ENCODE results near the gene SIRT4. TPM values are rescaled to one million over a fixed set of nuclear protein-coding genes. Genes with fewer than 3 reads are reported as not detected.

SIRT4 gene
- total and polyA plus RNA-seq, 10 of the 15 experiments (the other 5 are each of a cell fraction or from before 2014, with no cell fraction given) = 0.19 to 0.98 (median 0.44) TPM

GRCh38 chr12:120301962-120302815 lies at the start of gene SIRT4 (continued):
- TF ChIP-seq ZNF384 (IDR thresholded peaks at IDR 0.05; ENCODE audit: borderline replicate concordance, low read depth, low read length) (0 out of 2 replicates have a peak, but pooled peaks have one; percentile 4), NFYA (IDR thresholded peaks at IDR 0.05; ENCODE audit: borderline replicate concordance, low read depth, low read length) (no peak), KLF5 (IDR thresholded peaks at IDR 0.05; ENCODE audit: partially characterized antibody) (peak; percentile 97), ZBED1 (IDR thresholded peaks at IDR 0.05; ENCODE audit: borderline replicate concordance) (no peak), ZNF592 (IDR thresholded peaks at IDR 0.05) (no peak), USF2 (IDR thresholded peaks at IDR 0.05; ENCODE audit: borderline replicate concordance, low read depth, low read length) (no peak), MLLT1 (IDR thresholded peaks at IDR 0.05) (peak; percentile 89), MTA3 (IDR thresholded peaks at IDR 0.05; ENCODE audit: borderline replicate concordance, low read length) (no peak), YY1 (IDR thresholded peaks at IDR 0.05; ENCODE audit: low read depth, low read length) (peak; percentile 59), IRF3 (IDR thresholded peaks at IDR 0.05) (no peak), BCL11A (IDR thresholded peaks at IDR 0.05; ENCODE audit: low read depth, low read length) (no peak), RB1 (IDR thresholded peaks at IDR 0.05; ENCODE audit: borderline replicate concordance) (peak; percentile 70; the same call in 1 of the 2 replicates), HDGF (IDR thresholded peaks at IDR 0.05) (peak; percentile 44; the same call in 1 of the 2 replicates), MTA2 (IDR thresholded peaks at IDR 0.05; ENCODE audit: low read depth) (peak; percentile 50; the same call in 1 of the 2 replicates), BMI1 (IDR thresholded peaks at IDR 0.05; ENCODE audit: borderline replicate concordance) (no peak)
- TF ChIP-seq, protein P1, sequence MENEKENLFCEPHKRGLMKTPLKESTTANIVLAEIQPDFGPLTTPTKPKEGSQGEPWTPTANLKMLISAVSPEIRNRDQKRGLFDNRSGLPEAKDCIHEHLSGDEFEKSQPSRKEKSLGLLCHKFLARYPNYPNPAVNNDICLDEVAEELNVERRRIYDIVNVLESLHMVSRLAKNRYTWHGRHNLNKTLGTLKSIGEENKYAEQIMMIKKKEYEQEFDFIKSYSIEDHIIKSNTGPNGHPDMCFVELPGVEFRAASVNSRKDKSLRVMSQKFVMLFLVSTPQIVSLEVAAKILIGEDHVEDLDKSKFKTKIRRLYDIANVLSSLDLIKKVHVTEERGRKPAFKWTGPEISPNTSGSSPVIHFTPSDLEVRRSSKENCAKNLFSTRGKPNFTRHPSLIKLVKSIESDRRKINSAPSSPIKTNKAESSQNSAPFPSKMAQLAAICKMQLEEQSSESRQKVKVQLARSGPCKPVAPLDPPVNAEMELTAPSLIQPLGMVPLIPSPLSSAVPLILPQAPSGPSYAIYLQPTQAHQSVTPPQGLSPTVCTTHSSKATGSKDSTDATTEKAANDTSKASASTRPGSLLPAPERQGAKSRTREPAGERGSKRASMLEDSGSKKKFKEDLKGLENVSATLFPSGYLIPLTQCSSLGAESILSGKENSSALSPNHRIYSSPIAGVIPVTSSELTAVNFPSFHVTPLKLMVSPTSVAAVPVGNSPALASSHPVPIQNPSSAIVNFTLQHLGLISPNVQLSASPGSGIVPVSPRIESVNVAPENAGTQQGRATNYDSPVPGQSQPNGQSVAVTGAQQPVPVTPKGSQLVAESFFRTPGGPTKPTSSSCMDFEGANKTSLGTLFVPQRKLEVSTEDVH (IDR thresholded peaks at IDR 0.05; ENCODE audit: low read depth, partially characterized antibody) = no peak

Data from GM12878 (cell line).